Type B pancreatic cell (in vitro differentiated cells): Measurements from ENCODE around the gene ADCY9. TPM values are rescaled to one million over a fixed set of nuclear protein-coding genes. Genes with fewer than 3 reads are reported as not detected.
"Not testable (repeated sequence)": the region's sequence is repeated elsewhere in the genome, so short reads cannot be mapped to it uniquely, and the experiment has no call there.

Experiments used
- DNase-seq: peaks from one replicate; pipeline ENCODE4 v3.0.0; 2021; ENCODE audit warnings: mixed read lengths; ENCODE audit not compliant: unreplicated experiment; ENCODE audit errors: extremely low spot score
- H3K27ac Mint-ChIP-seq: 2 replicates; pipeline ENCODE4 v1.8.0; 2021; ENCODE audit warnings: mild to moderate bottlenecking, mixed read lengths
- H3K27me3 Mint-ChIP-seq: 2 replicates; pipeline ENCODE4 v1.8.0; 2021; ENCODE audit warnings: mixed read lengths
- H3K36me3 Mint-ChIP-seq: 2 replicates; pipeline ENCODE4 v1.8.0; 2021; ENCODE audit warnings: mixed read lengths
- H3K4me1 Mint-ChIP-seq: one replicate; pipeline ENCODE4 v1.8.0; 2021; ENCODE audit warnings: mixed read lengths; ENCODE audit not compliant: unreplicated experiment
- H3K4me3 Mint-ChIP-seq: 2 replicates; pipeline ENCODE4 v1.8.0; 2021; ENCODE audit warnings: mild to moderate bottlenecking, mixed read lengths
- H3K9me3 Mint-ChIP-seq: 2 replicates; pipeline ENCODE4 v1.8.0; 2021; ENCODE audit warnings: mixed read lengths
- total RNA-seq: library from RNA; stranded (reverse); gene quantifications from 2 replicates; pipeline ENCODE4 v1.2.1, GENCODE V29; 2021; ENCODE audit warnings: low replicate concordance
- TF ChIP-seq, protein P1 (sequence below): fragments of 200-600 bp; sonication (generic); conservative IDR thresholded peaks from 2 replicates; pipeline ENCODE4 v1.5.0; 2021; ENCODE audit warnings: antibody characterized with exemption, mild to moderate bottlenecking

The ADCY9 gene
- total RNA-seq, 1 donor from 2014 or later = 13.9 TPM

- TF ChIP-seq, protein P1, sequence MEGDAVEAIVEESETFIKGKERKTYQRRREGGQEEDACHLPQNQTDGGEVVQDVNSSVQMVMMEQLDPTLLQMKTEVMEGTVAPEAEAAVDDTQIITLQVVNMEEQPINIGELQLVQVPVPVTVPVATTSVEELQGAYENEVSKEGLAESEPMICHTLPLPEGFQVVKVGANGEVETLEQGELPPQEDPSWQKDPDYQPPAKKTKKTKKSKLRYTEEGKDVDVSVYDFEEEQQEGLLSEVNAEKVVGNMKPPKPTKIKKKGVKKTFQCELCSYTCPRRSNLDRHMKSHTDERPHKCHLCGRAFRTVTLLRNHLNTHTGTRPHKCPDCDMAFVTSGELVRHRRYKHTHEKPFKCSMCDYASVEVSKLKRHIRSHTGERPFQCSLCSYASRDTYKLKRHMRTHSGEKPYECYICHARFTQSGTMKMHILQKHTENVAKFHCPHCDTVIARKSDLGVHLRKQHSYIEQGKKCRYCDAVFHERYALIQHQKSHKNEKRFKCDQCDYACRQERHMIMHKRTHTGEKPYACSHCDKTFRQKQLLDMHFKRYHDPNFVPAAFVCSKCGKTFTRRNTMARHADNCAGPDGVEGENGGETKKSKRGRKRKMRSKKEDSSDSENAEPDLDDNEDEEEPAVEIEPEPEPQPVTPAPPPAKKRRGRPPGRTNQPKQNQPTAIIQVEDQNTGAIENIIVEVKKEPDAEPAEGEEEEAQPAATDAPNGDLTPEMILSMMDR = no peak
- Mint-ChIP-seq H3K36me3 (peaks cover 12% of the 10 kb centered on the region), H3K27me3 (peaks cover 4% of the 10 kb centered on the region), H3K4me3 (no peak overlapping the region), H3K4me1 (peaks cover 14% of the 10 kb centered on the region), H3K27ac (no peak overlapping the region), H3K9me3 (peaks cover 7% of the 10 kb centered on the region)
- DNase-seq = no peak
Observed at GRCh38 chr16:3965306-3965705, 150.9 kb downstream of the ADCY9 start.

DNA sequence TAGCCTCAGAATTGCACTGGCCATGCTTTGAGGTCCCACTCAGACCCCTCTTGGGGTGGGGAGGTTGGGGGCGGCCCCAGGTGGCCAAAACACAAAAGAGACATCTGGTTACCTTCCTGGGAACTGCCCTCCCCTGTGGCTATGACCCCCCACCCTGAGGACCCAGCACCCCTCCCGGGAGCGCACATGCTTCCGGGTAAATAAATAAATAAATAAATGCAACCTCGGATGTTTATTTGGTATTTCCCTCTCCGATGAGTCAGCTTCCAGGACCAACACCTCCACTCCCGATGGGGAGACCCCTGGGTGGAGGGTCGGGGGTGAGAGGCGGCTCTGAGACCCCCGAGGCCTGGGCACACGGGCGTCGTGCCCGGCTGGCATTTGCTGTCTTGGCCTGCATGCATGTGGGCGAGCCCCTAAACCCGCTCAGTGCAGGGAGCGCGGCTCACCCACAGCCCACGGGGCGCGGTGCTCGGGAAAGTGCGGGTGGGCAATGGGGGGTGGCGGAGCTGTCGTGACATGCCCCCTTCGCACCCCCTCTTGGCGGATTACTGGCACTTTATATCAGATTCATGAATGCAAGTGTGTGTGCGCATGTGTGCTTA lies 151.5 kb downstream of the ADCY9 start:
- Mint-ChIP-seq H3K4me3 (no peak overlapping the region), H3K36me3 (peaks cover 12% of the 10 kb centered on the region), H3K4me1 (peaks cover 14% of the 10 kb centered on the region), H3K27me3 (peaks cover 4% of the 10 kb centered on the region), H3K27ac (no peak overlapping the region), H3K9me3 (peaks cover 7% of the 10 kb centered on the region)
- TF ChIP-seq, protein P1 = no peak
- no peak for DNase-seq

GRCh38 chr16:3963886-3964685 lies 152.2 kb downstream of the ADCY9 start:
- peaks cover 12% of the 10 kb centered on the region for H3K36me3 Mint-ChIP-seq
- TF ChIP-seq, protein P1 = no peak
- peaks cover 7% of the 10 kb centered on the region for H3K9me3 Mint-ChIP-seq
- H3K27ac Mint-ChIP-seq = no peak overlapping the region
- no peak overlapping the region for H3K4me3 Mint-ChIP-seq
- H3K27me3 Mint-ChIP-seq = peaks cover 4% of the 10 kb centered on the region
- DNase-seq = no peak
- H3K4me1 Mint-ChIP-seq = peaks cover 14% of the 10 kb centered on the region

DNA sequence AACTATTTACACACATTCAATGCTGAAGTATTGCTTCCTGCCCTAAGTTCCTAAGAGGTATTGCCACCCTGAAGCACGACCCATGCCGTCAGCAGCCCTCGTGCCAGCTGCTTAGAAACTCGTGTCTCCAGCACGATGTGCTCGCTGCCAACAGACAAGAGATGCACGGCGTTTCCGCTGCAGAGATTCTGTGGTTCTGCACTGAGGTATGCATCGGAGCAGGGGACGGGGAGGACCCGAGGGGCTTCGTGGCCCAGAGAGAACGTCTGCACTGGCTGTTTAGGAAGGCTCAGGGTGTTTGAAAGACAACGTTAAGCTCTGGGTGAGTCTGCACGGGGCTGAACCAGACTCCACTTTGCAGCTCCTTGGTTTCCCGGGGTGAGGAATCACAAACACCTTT lies 153.0 kb downstream of the ADCY9 start:
- Mint-ChIP-seq H3K4me3 (no peak overlapping the region), H3K4me1 (peaks cover 14% of the 10 kb centered on the region), H3K27ac (no peak overlapping the region), H3K27me3 (peaks cover 6% of the 10 kb centered on the region), H3K9me3 (peaks cover 7% of the 10 kb centered on the region), H3K36me3 (peaks cover 12% of the 10 kb centered on the region)
- no peak for DNase-seq
- TF ChIP-seq, protein P1 = no peak

GRCh38 chr16:3961449-3961849 lies 154.8 kb downstream of the ADCY9 start:
- H3K4me3 Mint-ChIP-seq = no peak overlapping the region
- H3K9me3 Mint-ChIP-seq = peaks cover 3% of the 10 kb centered on the region
- H3K4me1 Mint-ChIP-seq = peaks cover 19% of the 10 kb centered on the region
- H3K27me3 Mint-ChIP-seq = peaks cover 11% of the 10 kb centered on the region
- TF ChIP-seq, protein P1 = no peak
- peaks cover 9% of the 10 kb centered on the region for H3K36me3 Mint-ChIP-seq
- H3K27ac Mint-ChIP-seq = no peak overlapping the region
- DNase-seq = no peak

- not testable (repeated sequence) for DNase-seq, H3K36me3 Mint-ChIP-seq, H3K27ac Mint-ChIP-seq, H3K4me3 Mint-ChIP-seq, H3K9me3 Mint-ChIP-seq
- peaks cover 19% of the 10 kb centered on the region for H3K4me1 Mint-ChIP-seq
- H3K27me3 Mint-ChIP-seq = peaks cover 11% of the 10 kb centered on the region
Observed at GRCh38 chr16:3959926-3960590, 156.2 kb downstream of the ADCY9 start.
